GM21528 (cell line): ENCODE results near the gene SAMD4A.
"Not testable (repeated sequence)": the region's sequence is repeated elsewhere in the genome, so short reads cannot be mapped to it uniquely, and the experiment has no call there.

Experiments
- ATAC-seq: cut with Tn5 transposase; IDR thresholded peaks from one replicate; pipeline ENCODE4 v1.9.1; 2021; ENCODE audit warnings: mild to moderate bottlenecking, moderate library complexity; ENCODE audit not compliant: unreplicated experiment, low FRiP score

SAMD4A gene

GRCh38 chr14:54753396-54753795 lies 186.5 kb downstream of the SAMD4A start:
- not testable (repeated sequence) for ATAC-seq

- ATAC-seq: no peak
These were observed 187.2 kb downstream of the SAMD4A start for GRCh38 chr14:54754116-54754622.

- no peak for ATAC-seq
These were observed 187.9 kb downstream of the SAMD4A start for GRCh38 chr14:54754623-54755386.

- no peak for ATAC-seq
These were observed 189.9 kb downstream of the SAMD4A start for GRCh38 chr14:54756656-54757392.

GRCh38 chr14:54758041-54758440 lies 191.1 kb downstream of the SAMD4A start:
- no peak for ATAC-seq

GRCh38 chr14:54759982-54760585 lies 193.2 kb downstream of the SAMD4A start:
- no peak for ATAC-seq

- ATAC-seq: no peak
These were observed 194.1 kb downstream of the SAMD4A start for GRCh38 chr14:54760866-54761575.

- ATAC-seq: no peak
These were observed 194.9 kb downstream of the SAMD4A start for GRCh38 chr14:54761835-54762234.

- no peak for ATAC-seq
These were observed 195.4 kb downstream of the SAMD4A start for GRCh38 chr14:54762296-54762695.

GRCh38 chr14:54763761-54764160 lies 196.8 kb downstream of the SAMD4A start:
- no peak for ATAC-seq

GRCh38 chr14:54766276-54767138 lies 199.6 kb downstream of the SAMD4A start:
- ATAC-seq: no peak

- ATAC-seq: no peak
These were observed 200.2 kb downstream of the SAMD4A start for GRCh38 chr14:54767139-54767431.

GRCh38 chr14:54767450-54767849 lies 200.5 kb downstream of the SAMD4A start:
- no peak for ATAC-seq

GRCh38 chr14:54768501-54769129 lies 201.7 kb downstream of the SAMD4A start:
- no peak for ATAC-seq

GRCh38 chr14:54769951-54770863 lies 203.3 kb downstream of the SAMD4A start:
- ATAC-seq: no peak

- ATAC-seq: no peak
These were observed 204.6 kb downstream of the SAMD4A start for GRCh38 chr14:54771411-54772027.

- ATAC-seq: no peak
These were observed 205.5 kb downstream of the SAMD4A start for GRCh38 chr14:54772451-54772881.
